PC-9 (cell line): ENCODE results near the gene RPS14.

Experiments used
- CTCF ChIP-seq: fragments of 200-600 bp; sonication (generic); conservative IDR thresholded peaks from 2 replicates; pipeline ENCODE4 v1.6.1; 2017; ENCODE audit warnings: mixed run types, antibody characterized with exemption, mild to moderate bottlenecking, moderate library complexity
- EZH2 ChIP-seq: fragments of 200-600 bp; sonication (generic); IDR thresholded peaks from 2 replicates; pipeline ENCODE4 v1.8.0; 2017; ENCODE audit warnings: antibody characterized with exemption, low read depth

- TF ChIP-seq CTCF (no peak), EZH2 (no peak)
Observed at GRCh38 chr5:150428978-150429377, 20.6 kb downstream of the RPS14 start.
